ENCODE results near the gene TCF7L1.
"Not testable (repeated sequence)": the region's sequence is repeated elsewhere in the genome, so short reads cannot be mapped to it uniquely, and the experiment has no call there.

Gene TCF7L1

GRCh38 chr2:85291425-85292023 lies 158.3 kb downstream of the TCF7L1 start:
- no peak for FAIRE-seq

GRCh38 chr2:85302121-85302520 lies 168.9 kb downstream of the TCF7L1 start:
- FAIRE-seq = no peak

GRCh38 chr2:85303780-85304531 lies 170.8 kb downstream of the TCF7L1 start:
- FAIRE-seq = no peak

DNA sequence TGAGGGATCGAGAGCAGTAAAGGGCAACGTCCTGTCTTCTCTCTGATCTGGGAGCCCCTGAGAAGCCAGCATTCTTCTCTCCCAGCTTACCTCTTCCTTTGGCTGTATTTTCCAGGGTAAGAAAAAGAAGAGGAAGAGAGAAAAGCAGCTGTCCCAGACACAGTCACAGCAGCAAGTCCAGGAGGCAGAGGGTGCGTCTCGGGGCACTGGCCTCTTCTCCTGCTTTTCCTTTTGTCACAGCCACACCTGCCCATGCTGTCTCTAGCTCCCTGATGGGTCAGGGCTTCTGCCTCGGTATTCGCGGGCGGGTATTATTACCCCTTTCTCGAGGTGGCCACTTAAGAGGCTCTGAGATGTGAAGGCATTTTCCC lies 174.3 kb downstream of the TCF7L1 start:
- no peak for FAIRE-seq

- no peak for FAIRE-seq
Observed at GRCh38 chr2:85308201-85308600, 175.0 kb downstream of the TCF7L1 start.

DNA sequence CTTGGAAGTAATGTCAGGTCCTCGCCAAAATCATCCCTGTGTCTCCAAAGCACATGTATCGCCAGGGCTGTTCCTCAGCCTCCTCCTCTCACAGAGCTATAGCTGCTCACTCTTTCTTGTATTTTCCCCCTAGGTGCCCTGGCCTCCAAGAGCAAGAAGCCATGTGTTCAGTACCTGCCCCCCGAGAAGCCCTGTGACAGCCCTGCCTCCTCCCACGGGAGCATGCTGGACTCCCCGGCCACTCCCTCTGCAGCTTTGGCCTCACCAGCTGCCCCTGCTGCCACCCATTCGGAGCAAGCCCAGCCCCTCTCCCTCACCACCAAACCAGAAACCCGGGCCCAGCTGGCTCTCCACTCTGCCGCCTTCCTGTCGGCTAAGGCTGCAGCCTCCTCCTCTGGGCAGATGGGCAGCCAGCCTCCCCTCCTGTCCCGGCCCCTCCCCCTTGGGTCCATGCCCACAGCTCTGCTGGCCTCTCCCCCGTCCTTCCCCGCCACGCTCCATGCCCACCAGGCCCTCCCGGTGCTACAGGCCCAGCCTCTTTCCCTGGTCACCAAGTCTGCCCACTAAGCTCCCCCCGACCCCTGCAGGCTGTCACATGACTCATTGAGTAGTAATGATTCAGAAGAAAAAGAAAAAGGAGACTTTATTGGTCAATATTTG lies 175.8 kb downstream of the TCF7L1 start:
- no peak for FAIRE-seq

DNA sequence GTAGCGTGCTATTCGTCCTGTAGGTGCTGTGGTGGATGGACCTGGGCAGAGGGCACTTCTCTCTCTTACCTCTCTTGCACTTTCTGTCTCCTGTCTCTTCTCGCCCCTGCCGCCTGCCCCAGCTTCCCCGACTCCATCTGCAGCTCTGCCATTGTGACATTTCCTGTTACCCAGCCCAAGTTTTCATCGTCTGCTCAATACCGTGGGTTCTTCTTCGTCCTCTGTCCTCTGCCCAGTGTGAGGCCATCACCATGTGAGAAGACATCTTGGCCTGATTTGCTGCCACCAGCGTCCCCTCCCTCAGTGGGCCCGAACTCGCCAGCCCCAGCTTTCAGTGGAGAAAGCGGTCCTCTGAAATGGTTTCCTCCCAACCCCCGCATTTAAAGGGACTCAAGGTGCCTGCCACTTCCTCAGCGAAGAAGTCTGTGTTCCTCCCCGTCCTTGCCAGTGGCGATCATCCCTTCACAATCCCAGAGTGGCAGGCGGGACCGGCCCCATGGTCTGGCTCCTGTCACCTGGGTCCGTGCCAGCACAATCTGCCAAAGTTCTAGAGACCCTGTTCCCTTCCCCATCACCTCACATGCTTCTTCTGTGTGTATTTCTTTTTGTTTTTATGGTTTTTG lies 176.6 kb downstream of the TCF7L1 start:
- FAIRE-seq = no peak

DNA sequence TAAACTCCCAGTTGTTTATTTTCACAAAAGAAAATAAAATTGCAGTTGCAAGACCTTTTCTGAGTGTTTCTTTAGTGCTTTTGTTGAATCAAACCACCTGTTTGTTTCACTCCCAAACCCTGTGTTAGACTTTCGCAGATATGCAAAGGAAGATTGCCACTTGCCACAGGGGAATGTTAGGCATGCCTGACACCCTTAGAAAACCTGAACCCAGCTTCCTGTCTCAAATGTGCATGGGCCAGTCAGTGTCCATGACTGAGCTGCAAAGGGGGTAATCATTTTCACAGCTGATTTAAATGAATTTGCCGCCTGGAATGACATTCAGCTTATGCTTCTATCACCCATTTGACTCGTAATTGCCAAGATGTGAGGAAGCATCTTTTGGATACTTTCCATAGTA lies 177.1 kb downstream of the TCF7L1 start:
- FAIRE-seq = no peak

GRCh38 chr2:85312404-85312803 lies 179.2 kb downstream of the TCF7L1 start:
- no peak for FAIRE-seq

DNA sequence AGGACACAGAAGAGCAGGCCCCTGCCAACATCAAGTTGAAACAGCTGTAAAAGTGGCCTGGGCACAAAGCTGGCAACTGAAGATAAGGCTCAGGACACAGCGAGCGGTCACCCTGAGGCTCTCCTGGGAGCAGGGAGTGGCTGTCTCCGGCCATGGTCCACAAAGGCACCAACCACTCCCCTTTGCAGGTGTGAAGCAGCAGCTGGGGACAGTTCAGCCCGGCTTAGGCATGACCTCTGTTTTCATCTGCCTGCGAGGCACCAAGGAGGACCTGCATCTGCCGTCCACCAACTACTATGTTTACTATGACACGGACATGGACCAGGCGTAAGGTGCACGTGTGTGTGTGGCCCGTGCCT lies 181.7 kb downstream of the TCF7L1 start:
- FAIRE-seq = no peak

DNA sequence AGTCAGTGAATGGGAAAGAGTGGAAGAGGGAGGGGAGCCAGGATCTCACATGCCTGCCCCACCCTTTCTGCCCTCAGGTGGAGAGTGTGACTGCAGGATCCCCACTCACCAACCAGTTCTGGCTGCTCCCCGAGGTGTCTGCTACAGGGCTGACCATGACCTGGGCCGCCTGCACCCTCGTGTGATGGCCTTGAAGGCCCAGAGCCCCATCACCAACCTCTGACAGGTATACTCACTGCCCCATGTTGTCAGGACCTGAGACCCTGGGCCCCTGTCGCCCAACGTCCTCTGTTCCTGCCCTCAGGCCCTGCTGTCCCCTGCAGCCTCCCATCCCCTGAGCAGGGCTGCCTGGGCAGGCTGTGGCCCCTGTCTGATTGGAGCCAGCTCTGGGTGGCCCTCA lies 182.7 kb downstream of the TCF7L1 start:
- not testable (repeated sequence) for FAIRE-seq

- no peak for FAIRE-seq
Observed at GRCh38 chr2:85318222-85319074, 185.3 kb downstream of the TCF7L1 start.

DNA sequence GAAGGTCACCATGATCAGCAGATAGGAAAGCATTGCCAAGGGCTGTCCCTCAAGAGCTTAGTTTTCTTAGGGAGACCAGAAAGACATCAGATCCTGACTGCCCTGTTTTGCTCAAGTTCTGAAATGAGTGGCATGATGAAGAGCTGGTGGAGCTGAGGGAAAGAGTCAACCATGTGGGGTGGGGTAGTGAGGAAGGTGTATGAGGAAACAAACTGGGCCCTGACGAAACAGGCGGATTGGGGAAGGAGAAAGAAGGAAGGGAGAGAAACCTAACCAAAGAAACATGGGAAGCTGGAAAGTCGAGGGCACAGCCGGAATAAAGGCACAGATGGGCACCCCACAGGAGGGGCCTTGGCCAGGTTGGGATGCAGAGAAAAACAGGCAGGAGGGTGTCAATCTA lies 186.6 kb downstream of the TCF7L1 start:
- no peak for FAIRE-seq

DNA sequence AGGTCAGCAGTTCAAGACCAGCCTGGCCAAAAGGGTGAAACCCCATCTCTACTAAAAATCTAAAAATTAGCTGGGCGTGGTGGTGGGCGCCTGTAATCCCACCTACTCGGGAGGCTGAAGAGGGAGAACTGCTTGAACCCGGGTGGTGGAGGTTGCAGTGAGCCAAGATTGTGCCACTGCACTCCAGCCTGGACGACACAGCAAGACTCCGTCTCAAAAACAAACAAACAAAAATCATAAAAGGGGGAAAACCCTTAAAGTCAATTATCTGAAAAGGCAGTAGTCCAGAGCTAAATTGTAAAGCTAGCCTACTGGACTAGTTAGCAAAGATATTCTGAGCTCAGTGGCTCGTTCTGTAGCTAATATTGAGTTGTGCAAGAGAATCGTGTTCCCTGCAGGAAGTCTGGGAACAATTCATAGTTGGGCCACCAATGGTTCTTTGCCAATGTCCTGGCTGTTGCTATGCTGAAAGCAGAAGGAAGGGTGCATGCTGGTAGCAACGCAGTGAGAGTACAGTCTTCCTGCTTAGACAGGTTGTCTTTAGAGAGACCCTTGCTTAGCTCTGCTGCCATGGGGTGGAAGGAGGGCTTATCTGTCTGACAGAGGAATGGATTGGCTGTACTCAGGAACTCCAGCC lies 190.3 kb downstream of the TCF7L1 start:
- FAIRE-seq = no peak

GRCh38 chr2:85323988-85324367 lies 190.8 kb downstream of the TCF7L1 start:
- FAIRE-seq = not testable (repeated sequence)

DNA sequence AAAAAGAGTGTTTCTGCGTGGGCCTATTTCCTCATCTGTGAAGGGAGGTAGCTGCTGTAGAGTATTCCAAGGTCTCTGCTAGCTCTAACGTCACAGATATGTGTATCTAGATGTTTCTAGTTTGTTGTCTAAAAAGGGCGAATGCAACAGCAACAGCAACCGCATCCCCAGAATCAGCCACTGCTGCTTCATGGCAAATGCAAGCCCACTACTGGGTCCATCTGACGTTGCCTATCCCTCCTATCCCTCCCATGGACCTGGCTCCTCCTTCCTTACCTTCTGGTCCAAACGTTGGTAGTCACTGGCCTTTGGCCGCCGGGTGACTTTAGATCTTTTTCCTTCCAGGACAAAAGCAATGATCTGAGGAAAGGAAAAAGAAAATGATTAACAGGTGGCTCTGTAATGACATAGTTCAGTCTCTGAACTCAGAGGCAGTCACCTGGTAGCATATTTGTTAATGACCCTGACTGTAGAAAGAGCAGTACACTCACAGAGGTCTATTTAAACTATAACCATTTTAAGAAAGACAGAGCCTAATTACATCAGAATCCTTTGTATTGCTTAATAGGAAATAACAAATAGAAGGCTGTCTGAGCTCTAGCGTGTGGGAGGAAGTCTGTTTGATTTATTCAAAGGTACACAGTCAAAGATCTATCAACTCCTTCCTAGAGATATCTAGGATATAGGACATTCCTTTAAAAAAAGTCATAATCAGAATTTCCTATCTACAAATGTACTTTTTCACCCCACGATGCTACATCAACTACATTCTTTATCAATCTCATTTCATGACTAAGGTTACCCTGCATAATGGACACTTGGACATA lies 191.7 kb downstream of the TCF7L1 start:
- FAIRE-seq = peak; percentile 49

- FAIRE-seq = no peak
Observed at GRCh38 chr2:85325466-85325811, 192.2 kb downstream of the TCF7L1 start.

- FAIRE-seq = no peak
Observed at GRCh38 chr2:85326406-85327159, 193.4 kb downstream of the TCF7L1 start.

GRCh38 chr2:85327160-85327821 lies 194.1 kb downstream of the TCF7L1 start:
- no peak for FAIRE-seq

All from islet of Langerhans (tissue), 1 donor.